Activated CD8-positive, alpha-beta memory T cell treated with anti-CD3 and anti-CD28 coated beads for 1 hour (primary cell): ENCODE data around the gene ZNF655.
"Not testable (repeated sequence)": the region's sequence is repeated elsewhere in the genome, so short reads cannot be mapped to it uniquely, and the experiment has no call there.

Experiments
- DNase-seq, 2 donors: peaks; one replicate each; pipeline ENCODE4 v3.0.0-alpha.2; 2020; ENCODE audit warnings: low read depth in 1 of 2; ENCODE audit errors: extremely low read depth in 1 of 2

ZNF655 gene, protein sequence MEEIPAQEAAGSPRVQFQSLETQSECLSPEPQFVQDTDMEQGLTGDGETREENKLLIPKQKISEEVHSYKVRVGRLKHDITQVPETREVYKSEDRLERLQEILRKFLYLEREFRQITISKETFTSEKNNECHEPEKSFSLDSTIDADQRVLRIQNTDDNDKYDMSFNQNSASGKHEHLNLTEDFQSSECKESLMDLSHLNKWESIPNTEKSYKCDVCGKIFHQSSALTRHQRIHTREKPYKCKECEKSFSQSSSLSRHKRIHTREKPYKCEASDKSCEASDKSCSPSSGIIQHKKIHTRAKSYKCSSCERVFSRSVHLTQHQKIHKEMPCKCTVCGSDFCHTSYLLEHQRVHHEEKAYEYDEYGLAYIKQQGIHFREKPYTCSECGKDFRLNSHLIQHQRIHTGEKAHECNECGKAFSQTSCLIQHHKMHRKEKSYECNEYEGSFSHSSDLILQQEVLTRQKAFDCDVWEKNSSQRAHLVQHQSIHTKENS

DNA sequence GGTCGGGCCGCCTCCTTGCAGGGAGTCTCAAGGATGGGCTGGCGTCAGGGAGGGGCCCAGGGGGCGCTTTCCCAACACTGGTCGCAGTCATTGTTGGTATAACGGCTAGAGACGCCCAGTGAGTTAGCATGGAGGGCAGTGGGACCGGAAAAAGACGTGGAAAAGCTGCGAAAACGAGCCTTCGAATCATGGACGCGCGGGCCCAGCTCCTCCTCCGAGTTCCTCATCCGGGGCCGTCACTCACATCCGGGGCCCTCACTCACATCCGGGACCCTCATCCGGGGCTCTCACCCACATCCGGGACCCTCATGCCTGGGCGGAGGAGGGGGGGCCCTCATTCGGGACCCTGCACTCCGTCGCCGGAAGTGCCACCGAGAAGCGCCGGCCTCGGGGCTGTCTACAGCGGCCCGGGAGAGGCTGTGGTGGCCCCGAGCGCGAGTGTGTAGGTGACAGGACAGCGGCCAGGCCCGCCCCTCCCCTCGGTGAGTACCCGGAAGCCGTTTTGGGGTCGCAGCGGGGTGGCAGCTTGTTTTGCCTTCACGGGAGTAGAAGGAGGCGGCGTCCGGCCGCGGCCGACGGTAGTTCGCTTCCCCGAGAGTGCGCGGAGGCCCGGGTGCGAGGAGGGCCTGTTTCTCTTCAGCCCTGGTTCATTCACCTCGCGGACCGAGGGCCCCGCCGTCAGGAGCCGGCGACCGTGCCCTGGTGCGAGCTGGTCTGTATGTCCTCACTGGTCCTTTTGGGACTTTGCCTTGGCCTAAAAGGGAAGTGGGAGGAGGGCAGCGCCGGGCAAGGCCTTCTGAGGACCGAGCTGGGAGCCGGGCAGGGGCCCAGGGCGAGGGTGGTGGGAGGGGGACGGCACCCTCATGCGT is at the start of gene ZNF655:
ZNF655 (plus strand) TSS at position 337 of the 869 bp plus-strand sequence. CDS start 1,918 bp downstream, outside the sequence.
- DNase-seq, result peak; percentile 80 to 86

DNA sequence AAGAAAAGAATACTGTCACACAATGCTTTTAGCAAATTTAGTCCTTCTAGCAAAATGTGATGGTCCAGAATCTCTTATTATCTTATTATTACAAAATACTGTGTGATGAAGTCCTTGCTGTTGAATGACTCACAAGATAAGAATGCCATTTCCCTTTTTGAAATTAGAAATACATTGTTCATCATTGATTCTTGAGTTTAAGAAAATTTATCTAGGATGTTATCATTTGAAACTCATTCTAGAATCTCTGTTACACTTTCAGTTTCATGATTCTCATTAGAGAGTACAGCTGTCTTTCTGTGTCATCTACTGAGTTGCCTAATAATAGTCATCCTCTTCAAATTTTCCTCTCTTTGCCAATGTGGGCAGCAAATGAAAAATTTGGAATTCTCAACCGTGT is 44.4 kb upstream of the ZNF655 start:
- no peak for DNase-seq

GRCh38 chr7:99521399-99521798 is 37.0 kb upstream of the ZNF655 start:
- DNase-seq, result no peak

- no peak for DNase-seq
Observed at GRCh38 chr7:99525713-99526440, 32.6 kb upstream of the ZNF655 start.

DNA sequence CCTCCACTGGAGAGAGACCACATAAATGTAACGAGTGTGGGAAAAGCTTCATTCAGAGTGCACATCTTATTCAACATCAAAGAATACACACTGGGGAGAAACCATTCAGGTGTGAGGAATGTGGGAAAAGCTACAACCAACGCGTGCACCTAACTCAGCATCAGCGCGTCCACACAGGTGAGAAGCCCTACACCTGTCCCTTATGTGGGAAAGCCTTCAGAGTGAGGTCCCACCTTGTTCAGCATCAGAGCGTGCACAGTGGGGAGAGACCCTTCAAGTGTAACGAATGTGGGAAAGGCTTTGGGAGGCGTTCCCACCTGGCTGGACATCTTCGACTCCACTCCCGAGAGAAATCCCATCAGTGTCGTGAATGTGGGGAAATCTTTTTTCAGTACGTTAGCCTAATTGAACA is 27.1 kb upstream of the ZNF655 start:
- no peak for DNase-seq

GRCh38 chr7:99535667-99536066 is 22.8 kb upstream of the ZNF655 start:
- DNase-seq, result no peak

DNA sequence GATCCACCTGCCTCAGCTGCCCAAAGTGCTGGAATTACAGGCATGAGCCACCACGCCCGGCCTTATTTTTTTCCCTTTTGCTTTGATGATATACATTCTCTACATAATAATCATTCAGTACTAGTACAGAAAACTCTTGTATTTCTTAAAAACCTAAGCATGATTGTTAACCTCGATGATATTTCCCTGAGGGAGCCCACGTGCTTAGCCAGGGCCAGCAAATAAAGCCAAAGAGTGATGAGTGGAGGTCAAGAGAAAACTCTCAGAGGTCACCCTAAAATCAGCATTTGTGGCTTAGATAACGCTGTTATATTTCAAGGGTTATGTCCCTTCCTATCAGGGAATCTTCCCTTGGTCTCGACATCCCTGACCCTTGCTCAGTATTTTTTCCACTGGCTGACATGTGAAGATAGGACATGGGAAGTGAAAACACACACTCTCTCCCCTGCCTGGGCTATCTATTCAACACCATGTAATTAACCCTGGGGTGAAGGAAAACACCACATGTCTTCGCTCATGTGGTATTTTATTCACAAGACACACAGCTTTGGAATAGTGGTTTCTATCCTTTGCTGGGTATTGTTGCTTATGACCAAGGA is 19.1 kb upstream of the ZNF655 start:
- DNase-seq, result no peak

DNA sequence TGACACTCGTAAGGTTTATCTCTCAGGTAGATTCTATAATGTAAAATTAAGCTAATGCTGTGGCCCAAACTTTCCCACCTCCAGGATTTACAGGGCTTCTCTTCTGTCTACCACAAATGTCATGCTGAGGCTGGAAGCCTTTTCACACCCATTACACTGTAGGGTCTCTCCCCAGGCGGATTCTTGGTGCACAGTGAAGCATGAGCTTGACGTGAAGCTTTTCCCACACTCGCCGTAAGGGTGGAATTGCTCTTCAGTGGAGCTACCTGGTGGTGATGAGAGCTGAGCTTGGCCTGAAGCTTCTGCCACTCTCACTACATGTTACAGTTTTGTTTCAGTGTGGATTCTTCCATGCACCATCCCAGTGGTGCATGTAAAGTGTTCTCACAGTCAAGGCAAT is 17.9 kb upstream of the ZNF655 start:
- no peak for DNase-seq

- no peak for DNase-seq
Observed at GRCh38 chr7:99541212-99541611, 17.2 kb upstream of the ZNF655 start.

GRCh38 chr7:99543081-99543671 is 15.3 kb upstream of the ZNF655 start:
- no peak for DNase-seq

DNA sequence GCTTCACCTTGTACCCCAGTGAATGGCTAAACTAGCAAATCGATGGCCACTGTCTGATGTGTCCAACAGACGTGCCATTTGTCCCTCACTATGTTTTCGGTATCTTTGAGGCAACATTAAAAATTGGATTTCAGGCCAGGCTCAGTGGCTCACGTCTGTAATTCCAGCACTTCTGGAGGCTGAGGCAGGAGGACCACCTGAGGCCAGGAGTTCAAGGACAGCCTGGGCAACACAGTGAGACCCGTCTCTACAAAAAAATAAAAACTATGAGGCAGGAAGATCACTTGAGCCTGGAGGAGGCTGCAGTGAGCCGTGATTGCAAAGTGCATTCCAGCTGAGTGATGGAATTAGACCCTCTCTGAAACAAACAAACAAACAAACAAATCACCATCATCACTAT is 14.5 kb upstream of the ZNF655 start:
- DNase-seq, result no peak

DNA sequence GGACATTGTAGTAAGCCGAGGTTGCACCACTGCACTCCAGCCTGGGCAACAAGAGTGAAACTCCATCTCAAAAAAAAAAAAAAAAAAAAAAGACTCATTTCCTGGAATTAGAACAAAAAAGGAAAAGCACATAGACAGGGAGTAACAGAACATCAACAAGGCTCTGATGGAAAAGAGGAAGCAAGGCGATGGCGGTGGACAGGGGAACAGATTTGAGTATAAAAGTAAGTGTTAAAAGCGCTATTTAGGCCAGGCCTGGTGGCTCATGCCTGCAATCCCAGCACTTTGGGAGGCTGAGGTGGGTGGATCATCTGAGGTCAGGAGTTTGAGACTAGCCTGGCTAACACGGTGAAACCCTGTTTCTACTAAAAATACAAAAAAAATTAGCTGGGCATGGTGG is 13.1 kb upstream of the ZNF655 start:
- DNase-seq, result not testable (repeated sequence)

DNA sequence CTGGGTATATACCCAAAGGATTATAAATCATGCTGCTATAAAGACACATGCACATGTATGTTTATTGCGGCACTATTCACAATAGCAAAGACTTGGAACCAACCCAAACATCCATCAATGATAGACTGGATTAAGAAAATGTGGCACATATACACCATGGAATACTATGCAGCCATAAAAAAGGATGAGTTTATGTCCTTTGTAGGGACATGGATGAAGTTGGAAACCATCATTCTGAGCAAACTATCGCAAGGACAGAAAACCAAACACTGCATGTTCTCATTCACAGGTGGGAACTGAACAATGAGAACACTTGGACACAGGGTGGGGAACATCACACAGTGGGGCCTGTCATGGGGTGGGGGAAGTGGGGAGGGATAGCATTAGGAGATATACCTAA is 8.9 kb upstream of the ZNF655 start:
- DNase-seq, result not testable (repeated sequence)

GRCh38 chr7:99551334-99551733 is 7.1 kb upstream of the ZNF655 start:
- no peak for DNase-seq

- DNase-seq, result peak; percentile 61 to 80
Observed at GRCh38 chr7:99551767-99552463, 6.5 kb upstream of the ZNF655 start, which contains the start of gene FAM200A. FAM200A (minus strand) TSS chr7:99552114; CDS start chr7:99548407, 3,707 bp downstream.

- DNase-seq, result no peak
Observed at GRCh38 chr7:99553039-99553438, 5.4 kb upstream of the ZNF655 start.

DNA sequence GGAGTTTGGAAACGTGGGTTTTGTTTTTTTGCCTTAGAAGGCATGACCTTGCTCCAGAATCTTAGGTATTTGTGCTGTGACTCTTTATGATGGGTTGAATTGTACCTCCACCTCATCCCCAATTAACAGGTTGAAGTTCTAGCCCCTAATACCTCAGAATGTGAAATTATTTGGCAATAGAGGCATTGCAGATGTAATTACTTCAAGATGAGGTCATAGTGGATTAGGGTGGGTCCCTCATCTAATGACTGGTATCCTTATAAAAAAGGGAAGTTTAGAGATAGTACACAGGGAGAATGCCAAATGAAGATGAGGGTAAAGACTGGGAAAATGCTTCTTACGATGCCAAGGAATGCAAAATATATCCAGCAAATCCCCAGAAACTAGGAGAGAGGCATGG is 3.5 kb upstream of the ZNF655 start:
- DNase-seq, result no peak

DNA sequence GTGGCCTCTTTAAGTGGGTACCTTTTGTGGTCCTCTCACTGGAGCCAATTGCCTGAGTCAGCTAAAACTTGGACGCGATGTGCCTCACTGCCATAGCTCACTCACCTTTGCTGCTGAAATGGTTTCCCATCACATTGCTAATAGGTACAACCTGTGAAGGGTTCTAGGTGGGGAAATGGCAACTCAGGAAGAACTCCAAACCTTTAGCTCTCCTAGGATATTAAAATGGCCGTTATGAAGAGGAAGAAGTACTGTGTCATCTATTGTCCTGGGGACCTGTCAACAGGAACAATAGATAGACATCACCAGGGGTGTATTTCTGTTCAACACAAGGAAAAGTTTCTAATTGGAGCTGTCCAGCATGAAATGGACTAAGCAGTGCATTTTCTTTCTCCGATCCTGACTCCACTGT is 1.2 kb upstream of the ZNF655 start:
- DNase-seq, result no peak

DNA sequence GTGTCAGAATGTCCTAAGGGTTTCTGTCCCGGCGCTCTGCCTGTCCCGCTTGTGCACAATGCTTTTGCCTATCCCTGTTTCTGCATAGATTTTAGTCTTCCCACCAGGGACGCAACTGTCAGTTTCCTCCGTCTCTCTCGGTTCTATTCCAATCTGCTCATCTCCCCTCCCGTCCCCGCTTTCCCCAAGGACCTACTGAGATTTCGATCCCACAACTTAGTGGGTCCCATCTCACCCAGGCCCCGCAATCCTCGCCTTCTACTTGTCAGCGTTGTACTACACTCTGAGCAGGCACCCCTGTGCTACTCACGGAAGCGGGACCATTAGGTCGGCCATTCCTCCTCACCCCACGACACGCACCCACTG is 519 bp upstream of the ZNF655 start:
- DNase-seq, result no peak
